GM10847 (cell line): ENCODE results near the gene PRDM13.
A peak's percentile ranks its signal among the peaks of the same experiment; 100 is the strongest.

Experiments
- POLR2A ChIP-seq: IDR thresholded peaks from 2 replicates; pipeline ENCODE4 v1.6.1; 2011; ENCODE audit not compliant: insufficient read length; ENCODE audit errors: extremely low read depth

PRDM13 gene

DNA sequence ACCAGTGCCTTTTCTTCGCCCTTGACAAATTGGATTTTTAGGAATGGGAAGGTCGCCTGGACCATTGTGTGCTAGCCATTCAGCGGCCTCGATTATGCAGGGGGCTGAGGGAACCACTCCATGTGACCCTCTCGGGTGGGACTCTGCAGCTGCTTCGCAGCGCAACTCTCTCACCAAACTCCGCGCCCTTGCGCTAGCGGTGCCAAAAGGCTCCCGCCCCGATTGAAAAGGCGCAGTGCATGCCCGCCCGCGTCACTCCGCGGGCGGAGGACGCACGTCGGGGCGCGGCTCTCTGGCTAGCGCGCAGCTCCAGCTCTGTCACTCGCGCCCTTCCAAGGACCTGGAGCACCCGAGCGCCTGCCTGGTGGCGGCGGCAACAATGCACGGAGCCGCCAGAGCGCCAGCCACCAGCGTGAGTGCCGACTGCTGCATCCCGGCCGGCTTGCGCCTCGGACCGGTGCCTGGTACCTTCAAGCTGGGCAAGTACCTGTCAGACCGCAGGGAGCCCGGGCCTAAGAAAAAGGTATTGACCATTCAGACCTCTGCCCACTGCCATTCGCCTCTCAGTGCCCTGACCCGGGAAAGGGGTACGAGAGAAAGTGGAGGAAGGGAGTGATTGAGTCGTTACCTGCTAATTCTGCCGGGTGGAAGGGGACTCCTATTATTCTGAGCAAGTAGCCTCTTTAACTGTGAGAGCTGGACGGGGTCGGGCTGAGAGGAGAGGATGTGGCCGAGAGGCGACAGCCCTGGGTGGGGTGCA, at the start of gene PRDM13:
PRDM13 (plus strand) TSS at position 178 of the 760 bp plus-strand sequence; CDS start at position 380, 202 bp downstream.
- TF ChIP-seq POLR2A: no peak

DNA sequence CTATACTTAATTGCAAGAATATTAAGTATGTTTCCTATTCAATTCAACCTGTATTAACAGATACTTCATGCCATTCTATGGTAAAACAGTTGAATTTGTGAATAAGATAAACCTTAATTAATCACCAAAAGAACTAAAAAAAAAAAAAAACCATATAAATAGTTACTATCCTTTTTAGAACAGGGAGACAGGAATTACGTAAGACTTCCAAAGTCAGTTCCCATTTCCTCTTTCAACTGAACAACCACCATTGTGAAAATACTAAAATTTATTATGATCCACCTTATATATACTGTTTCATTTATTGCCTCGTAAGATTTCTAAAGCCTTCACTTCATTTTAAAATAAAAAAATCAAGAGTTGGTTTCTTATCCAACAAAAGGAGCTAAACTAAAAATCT, 47.6 kb upstream of the PRDM13 start:
- TF ChIP-seq POLR2A: no peak

DNA sequence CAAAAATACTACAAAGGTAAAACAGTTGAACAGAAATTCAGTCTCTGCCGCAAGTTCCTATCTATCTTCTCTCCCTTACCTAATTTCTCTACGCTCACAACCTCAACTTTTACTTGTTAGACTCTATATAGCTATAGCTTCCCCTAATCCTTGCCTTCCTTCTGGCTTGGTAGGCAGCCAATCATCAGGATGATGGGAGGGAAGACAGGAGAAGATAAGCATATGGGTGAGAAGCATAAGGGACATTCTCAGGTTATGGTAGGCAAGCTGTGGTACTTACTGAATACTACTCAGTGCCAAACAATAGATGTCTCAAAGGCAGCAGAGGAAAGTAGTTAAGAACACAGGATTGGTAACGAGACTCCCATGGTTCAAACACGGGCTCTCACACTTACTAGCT, 46.0 kb upstream of the PRDM13 start:
- no peak for TF ChIP-seq POLR2A

DNA sequence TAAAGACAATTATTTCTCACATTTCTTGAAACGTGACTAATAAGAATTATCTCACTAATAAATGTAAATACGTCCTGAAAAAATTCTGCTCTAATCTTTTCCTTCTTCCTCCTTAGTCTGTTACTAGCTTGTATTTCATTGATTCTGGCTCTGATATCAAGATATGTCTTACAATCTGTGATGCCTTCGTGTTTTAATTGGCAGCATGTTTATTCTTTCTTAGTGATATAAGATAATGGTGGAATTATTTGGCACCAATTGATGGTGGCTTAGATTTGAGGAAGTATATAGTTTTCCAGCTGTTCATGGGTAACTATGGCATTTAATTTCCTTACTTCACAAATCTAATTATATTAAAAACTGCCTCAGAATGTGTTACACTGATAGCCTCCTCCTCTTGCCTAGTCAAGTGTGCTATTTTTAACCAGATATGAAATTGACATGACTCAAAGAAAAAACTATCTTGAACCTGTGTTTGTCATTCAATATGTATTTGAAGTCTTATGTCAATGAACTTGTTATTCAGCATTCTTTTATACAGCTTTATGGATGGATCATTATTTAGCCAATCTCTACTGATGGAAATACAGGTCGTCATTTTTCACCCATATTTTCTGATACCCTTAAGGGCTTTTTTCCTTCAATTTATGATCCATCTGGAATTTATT, 43.4 kb upstream of the PRDM13 start:
- no peak for TF ChIP-seq POLR2A

DNA sequence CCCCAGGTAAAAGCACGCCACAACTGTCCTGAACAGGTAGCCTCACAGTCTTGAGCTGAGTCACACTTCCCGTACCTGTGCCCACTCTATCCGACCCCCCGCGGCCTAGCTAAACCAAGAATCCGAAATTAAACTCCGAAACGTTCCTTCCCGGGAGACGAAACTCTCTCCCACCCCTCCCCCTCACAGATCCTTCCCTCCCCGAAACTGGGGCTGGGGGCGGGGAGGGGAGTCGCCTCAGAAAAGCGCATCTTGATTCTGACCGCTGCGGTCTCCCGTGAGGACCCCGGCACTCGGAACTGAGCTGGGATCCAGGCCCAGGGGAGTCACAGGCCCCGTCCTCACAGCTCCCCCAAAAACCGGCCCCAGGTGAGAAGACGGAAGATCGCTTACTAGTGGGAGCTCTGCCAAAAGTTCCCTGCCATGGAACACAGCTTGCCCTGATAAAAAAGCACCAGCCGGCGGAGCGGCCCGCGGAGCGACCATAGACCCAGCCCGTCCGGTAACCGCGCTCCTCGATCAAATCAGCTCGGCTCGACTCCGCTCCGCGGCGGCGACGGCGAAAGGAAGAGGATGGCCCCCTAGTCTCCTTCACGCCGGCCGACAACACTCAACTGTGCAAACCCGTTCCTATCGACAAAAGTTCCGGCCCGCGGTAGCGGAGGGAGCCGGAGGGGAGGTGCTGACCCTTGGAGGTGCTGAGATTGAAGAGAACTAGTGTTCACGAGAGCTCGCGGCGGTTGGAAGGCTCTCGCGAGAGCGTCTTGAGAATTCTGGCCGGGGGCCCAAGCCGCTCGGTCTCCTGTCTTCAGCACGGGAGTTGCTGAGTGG, 38.3 kb upstream of the PRDM13 start, which contains the start of gene CCNC:
CCNC (minus strand) TSS at position 558 of the 831 bp plus-strand sequence; CDS start at position 425, 133 bp downstream.
- peak; percentile 91 for TF ChIP-seq POLR2A

DNA sequence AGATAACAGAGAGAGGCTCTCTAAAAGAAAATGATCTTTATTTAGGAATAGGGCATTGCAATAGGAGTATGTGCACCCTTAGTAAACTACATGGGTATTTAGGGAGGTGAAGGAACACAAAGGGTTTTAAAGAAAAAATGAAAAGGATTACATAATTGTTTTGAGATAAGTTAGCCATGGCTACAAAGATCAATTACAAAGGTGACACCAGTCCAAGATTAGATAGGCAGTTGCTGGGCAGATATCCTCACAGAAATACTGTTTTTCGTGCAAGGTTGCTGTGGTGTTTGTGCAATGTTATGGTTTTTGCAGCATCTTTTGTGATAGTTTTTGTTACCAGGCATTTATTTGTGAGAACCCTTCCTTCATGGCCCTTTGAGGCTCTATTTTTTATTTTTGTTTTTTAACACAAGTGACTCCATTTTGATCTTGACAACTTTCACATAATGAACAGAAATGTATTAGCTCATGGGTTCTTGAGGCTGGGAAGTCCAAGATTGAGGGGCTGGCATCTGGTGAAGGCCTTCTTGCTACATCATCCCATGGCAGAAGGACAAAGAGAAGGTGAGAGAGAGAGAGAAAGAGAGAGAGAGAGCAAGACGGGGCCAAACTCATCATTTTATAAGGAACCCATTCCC, 32.5 kb upstream of the PRDM13 start:
- no peak for TF ChIP-seq POLR2A

DNA sequence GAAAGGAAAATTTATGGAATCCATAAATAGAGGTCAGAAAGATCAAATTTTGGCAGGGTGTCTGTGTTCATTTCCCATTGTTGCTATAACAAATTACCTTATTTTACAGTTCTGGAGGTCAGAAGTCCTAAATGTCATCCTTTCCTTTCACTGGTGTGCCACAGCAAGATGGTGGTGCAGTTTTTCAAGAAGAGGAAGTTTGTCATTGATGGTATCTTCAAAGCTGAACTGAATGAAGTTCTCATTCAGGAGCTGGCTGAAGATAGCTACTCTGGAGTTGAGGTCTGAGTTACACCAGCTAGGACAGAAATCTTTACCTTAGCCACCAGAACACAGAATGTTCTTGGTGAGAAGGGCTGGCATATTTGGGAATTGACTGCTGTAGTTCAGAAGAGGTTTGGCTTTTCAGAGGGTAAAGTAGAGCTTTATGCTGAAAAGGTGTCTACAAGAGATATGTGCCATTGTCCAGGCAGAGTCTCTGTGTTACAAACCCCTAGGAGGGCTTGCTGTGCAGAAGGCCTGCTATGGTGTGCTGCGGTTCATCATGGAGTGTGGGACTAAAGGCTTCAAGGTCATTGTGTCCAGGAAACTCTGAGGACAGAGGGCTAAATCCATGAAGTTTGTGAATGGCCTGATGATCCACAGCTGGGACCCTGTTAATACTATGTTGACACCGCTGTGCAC, 30.9 kb upstream of the PRDM13 start:
- no peak for TF ChIP-seq POLR2A

DNA sequence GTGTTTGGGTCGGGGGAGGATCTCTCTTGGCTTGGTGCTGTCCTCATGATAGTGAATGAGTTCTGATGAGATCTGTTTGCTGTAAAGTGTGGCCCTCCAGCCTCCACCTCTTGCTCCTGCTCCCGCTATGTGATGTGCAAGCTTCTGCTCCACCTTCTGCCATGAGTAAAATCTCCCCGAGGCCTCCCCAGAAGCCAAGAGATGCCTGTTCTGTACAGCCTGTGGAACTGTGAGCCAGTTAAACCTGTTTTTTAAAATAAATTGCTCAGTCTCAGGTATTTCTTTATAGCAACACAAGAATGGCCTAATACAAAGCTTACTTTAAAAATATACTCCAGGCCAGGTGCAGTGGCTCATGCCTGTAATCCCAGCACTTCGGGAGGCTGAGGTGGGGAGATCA, 26.9 kb upstream of the PRDM13 start:
- no peak for TF ChIP-seq POLR2A

DNA sequence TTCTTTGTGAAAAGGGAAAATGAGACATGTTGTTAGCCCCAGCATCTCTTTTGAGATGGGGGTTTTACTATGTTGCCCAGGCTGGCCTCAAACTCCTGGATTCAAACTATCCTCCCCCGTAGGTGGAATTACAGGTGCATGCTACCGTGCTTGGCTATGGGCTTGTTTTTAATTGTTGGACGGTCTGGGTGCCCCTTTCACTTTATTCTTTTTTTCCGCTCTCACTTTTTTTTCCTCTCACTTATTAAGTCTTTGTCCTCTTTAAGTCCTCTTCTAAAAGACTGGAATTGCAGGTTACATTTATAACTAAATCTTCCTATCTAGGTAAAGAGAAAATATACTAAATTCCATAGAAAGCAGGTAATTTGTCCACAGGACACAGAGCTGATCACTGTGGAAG, 18.8 kb upstream of the PRDM13 start:
- TF ChIP-seq POLR2A: no peak

DNA sequence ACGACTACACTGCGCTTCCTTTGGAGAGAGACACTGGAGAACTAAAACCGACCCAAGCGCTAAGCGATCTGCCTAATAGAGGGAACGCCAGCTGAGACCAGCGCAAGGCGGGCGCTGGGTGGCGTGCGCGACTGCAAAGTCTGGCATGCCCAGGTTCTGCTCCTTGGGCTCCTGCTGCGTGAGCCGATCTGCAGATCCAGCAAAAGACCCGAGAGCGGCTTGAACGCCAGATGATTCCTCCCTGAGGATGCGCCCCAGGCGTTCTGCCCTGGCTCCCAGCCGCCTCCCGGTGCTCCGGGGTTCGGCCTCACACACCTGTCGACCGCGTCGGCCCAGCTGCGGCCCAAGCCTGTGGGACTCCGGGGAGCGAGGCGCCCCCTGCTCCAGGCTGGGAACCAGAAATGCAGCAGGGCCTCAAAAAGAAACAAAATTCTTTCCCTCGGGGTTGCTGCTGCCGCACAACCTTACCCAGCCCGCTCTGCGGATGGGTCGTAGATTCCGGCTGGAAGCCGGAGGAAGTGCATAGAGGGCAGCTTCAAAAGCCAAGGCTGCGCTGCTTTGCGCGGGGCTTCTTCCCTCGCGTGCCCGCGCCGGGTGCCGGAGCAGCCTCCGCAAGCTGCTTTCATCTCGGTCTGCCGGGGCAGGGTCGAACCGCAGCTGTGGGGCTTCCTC, 17.9 kb upstream of the PRDM13 start:
- TF ChIP-seq POLR2A: no peak

DNA sequence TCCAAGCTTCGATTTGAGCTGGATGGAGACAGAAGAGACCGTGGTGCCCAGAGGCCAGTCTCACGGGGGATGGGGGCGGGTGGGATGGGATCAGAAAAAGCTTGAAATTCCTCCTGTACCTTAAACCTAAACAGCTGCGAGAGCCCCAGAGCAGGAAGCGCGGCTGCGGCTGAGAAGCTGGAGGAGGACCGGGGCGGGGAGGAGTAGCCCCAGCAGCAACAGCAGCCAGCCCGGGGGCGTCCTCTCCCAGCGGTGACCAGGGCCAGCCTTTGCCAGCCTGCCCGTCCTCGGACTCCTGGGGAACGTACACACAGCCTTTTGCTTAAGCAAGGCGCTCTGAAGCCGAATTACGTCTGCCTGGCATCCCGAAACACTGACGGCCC, 17.4 kb upstream of the PRDM13 start:
- TF ChIP-seq POLR2A: no peak

DNA sequence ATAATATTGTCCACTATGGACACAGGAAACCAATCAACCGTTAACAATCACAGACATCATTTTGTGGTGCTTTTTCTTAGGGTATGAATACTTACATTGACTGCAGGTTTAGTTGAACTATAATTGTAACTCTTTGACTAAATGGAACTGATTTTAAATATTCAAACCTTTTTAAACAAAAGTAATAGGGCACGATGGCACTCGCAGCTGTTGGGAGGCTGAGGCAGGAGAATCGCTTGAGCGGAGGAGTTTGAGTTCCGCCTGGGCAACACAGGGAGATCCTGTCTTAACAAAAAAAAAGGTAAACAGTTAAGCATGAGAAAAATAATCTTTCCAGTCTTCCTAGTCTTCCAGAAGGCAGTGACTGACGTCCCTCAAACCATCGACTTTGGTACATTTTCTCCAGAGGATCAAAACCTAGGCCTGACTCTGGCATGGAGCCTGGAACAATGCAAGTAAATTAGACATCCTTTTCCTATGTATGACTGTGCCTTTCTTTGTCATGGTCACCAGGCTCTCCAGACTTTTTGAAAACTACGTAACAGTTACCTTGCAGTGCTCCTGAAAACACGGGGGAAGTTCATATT, 16.6 kb upstream of the PRDM13 start:
- no peak for TF ChIP-seq POLR2A

DNA sequence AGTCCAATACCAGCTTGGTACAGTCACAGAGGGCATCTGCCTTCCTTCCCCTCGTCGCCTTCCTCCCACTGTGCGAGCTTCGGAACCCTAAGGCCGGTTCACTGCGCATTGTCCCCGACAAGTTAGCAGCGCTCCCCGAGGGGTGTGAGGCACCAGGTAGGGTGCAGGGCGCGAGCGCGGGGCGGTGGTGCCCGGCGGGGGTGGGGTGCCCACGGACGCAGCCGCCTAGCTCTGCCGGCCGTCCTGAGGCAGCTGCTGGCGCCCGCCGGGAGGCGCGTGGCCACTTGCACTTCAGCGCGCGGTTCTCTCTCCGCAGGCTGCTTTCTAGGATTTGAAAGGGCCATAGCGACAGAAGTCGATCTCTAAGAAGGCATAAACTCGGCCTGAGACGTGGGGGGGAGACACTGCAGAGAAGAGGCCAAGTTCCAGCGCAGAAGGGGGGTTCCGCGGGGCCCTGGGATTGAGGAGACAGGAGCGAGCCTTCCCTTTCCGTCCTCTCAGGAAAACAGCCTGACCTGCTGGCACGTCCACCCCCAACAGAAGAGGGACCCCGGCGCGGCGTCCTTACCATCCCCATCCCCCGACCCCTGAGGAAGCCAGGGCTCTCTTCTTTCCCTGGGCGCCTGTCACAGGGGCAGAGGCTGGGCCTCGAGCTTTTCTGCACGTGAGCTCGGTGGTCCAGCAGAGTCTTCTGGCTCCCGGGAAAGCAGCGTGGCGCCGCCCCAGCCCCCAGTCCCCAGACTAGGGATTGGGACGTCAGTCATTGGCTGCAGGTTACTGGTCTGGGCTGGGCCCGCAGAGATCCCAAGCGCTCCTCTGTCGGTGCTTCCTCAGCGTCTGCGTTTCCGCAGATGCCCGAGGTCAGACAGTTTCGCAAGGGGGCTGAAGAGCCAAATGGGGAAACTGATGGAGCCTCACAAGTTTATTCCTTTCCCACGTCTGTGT, 15.6 kb upstream of the PRDM13 start:
- no peak for TF ChIP-seq POLR2A
